ENCODE results near the gene RYR3.
"Not testable (repeated sequence)": the region's sequence is repeated elsewhere in the genome, so short reads cannot be mapped to it uniquely, and the experiment has no call there.

RYR3 gene

GRCh38 chr15:33808720-33809457, 498.1 kb downstream of the RYR3 start:
- TF ChIP-seq CTCF (IDR thresholded peaks at IDR 0.05) (no peak), ZFX (IDR thresholded peaks at IDR 0.05; ENCODE audit: borderline replicate concordance) (no peak)
- no peak overlapping the region for H3K27ac ChIP-seq

GRCh38 chr15:33810073-33810595, 499.4 kb downstream of the RYR3 start:
- no peak overlapping the region for H3K27ac ChIP-seq
- TF ChIP-seq CTCF (IDR thresholded peaks at IDR 0.05) (no peak), ZFX (IDR thresholded peaks at IDR 0.05; ENCODE audit: borderline replicate concordance) (no peak)

- no peak for TF ChIP-seq ZFX (IDR thresholded peaks at IDR 0.05; ENCODE audit: borderline replicate concordance)
- TF ChIP-seq CTCF (IDR thresholded peaks at IDR 0.05) = no peak
Observed at GRCh38 chr15:33810806-33811205, 500.0 kb downstream of the RYR3 start.

GRCh38 chr15:33813891-33814290, 503.1 kb downstream of the RYR3 start:
- H3K27ac ChIP-seq = no peak overlapping the region
- no peak for TF ChIP-seq CTCF (IDR thresholded peaks at IDR 0.05)
- no peak for TF ChIP-seq ZFX (IDR thresholded peaks at IDR 0.05; ENCODE audit: borderline replicate concordance)

More at GRCh38 chr15:33810806-33811205, 500.0 kb downstream of the RYR3 start:
- no peak overlapping the region for H3K27ac ChIP-seq

- H3K27ac ChIP-seq = not testable (repeated sequence)
Observed at GRCh38 chr15:33819499-33819898, 508.7 kb downstream of the RYR3 start.

- H3K27ac ChIP-seq = no peak overlapping the region
- TF ChIP-seq CTCF (IDR thresholded peaks at IDR 0.05) (no peak), ZFX (IDR thresholded peaks at IDR 0.05; ENCODE audit: borderline replicate concordance) (no peak)
Observed at GRCh38 chr15:33822479-33822878, 511.7 kb downstream of the RYR3 start.

GRCh38 chr15:33823119-33823518, 512.4 kb downstream of the RYR3 start:
- TF ChIP-seq ZFX (IDR thresholded peaks at IDR 0.05; ENCODE audit: borderline replicate concordance) = no peak
- TF ChIP-seq CTCF (IDR thresholded peaks at IDR 0.05) = no peak
- H3K27ac ChIP-seq = no peak overlapping the region
